H1 (cell line): ENCODE measurements around the gene MAPK4. TPM values are rescaled to one million over a fixed set of nuclear protein-coding genes. Genes with fewer than 3 reads are reported as not detected.

Source experiments
- HDAC2 ChIP-seq, 2 experiments: fragments of 300-600 bp in 1 of 2; sonication (generic) in 1 of 2; IDR thresholded peaks; 2 replicates each; pipeline ENCODE4 v1.6.1; 2011 to 2012; ENCODE audit warnings: low read depth in 2 of 2, low read length in 2 of 2, mild to moderate bottlenecking in 2 of 2, moderate library complexity in 2 of 2, borderline replicate concordance in 1 of 2, inconsistent platforms in 1 of 2
- RNF2 ChIP-seq: fragments of 200-900, 300-1000 bp; sonication (generic); IDR thresholded peaks from 2 replicates; pipeline ENCODE4 v1.7.1; 2016; ENCODE audit warnings: borderline replicate concordance, low read depth, mild to moderate bottlenecking, antibody characterized with exemption, low read length; ENCODE audit not compliant: poor library complexity, severe bottlenecking; ENCODE audit errors: missing control alignments
- polyA plus RNA-seq, 7 experiments: library from polyadenylated mRNA; depleted of rRNA in 3 of 7; stranded (reverse) in 5 of 7; unstranded in 2 of 7; fragments of >200 nt in 5 of 7; fragments of 200-250 nt in 2 of 7; gene quantifications; 1 replicate in 5 of 7; 2 replicates in 1 of 7; 4 replicates in 1 of 7; pipeline versions ENCODE4 v1.2.1 to v1.2.3, GENCODE V29; 2011 to 2013; ENCODE audit warnings: missing spikeins in 2 of 7, mixed read lengths in 2 of 7
- total RNA-seq: library from RNA; stranded (reverse); fragmentation: NEBNext Ultra II Directional; extraction: Animal tissue kit (Norgen Biotek cat#: 25700); gene quantifications from 2 replicates; pipeline ENCODE4 v1.2.1, GENCODE V29; 2021

MAPK4 gene
- total and polyA plus RNA-seq, 2 of the 8 experiments (the other 6 are each of a cell fraction or from before 2014, with no cell fraction given): 3.2 to 3.7 TPM

DNA sequence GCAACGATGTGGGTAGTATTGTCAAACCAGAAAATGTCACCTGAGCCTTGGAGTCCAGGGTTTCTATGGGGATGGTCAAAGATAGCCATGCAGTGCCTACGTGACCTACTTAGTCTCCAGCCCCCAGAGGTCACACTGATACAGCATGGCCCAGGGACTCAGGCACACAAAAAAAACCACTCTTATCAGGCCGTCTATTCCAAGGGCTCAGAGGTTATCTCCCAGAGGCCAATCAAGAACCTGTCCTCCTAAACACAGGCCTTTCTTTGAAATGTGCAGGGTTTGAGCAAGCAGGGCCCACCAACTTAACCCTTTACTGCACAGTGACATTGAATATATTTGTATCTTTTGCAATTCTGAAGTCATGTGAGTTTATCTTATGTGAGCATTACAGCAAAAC, 177.2 kb downstream of the MAPK4 start (continued):
- TF ChIP-seq HDAC2 (IDR thresholded peaks at IDR 0.05; ENCODE audit: borderline replicate concordance in 1 of 2, low read depth in 2 of 2, low read length in 2 of 2) (no peak), RNF2 (no peak)
- TF ChIP-seq, all 59 proteins: peak for 0
